Measurements from ENCODE around the gene BOD1. TPM values are rescaled to one million over a fixed set of nuclear protein-coding genes. Genes with fewer than 3 reads are reported as not detected.

BOD1 gene
- total and polyA plus RNA-seq, 9 of the 15 experiments (the other 6 are each of a cell fraction or from before 2014, with no cell fraction given), result 10.1 to 31.6 (median 22.6) TPM

DNA sequence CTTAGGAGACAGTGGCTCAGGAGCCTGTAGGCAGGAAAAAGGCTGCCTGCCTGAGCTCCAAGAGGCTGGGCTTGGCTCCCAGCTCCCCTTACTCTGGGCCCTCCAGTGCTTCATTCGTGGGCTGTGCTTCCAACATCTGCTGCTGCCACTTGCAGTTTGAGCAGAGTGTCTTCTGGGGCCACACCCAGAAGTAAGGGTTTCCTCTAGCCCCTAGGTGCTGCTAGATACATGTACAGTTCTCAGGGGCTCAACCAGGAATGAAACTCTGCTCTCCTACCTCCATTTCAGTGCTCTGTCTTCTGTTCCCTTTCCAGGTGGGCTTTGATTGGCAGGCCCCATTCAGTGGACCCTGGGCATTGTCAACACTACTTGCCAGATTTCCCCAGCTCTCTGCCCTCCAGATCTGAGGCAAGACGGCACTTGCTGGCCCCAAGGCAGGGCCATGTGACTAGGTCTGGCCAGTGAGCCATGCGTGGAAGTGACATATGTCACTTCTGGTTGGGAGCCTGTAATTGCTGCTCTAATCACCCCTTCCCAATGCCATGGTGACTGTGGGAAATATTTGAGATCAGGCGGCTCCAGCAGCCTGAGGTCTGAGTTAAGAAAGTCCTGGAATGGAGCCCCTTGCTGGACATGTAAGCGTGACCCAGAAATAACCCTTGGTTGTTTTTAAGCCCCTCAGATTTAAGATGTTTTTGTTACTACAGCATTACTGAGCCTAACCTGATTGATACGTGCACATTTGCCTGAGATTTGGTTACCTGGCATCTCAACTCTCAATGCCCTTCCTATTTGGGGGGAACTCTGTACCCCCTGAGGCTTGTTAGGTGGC lies 9.4 kb upstream of the BOD1 start (continued):
- TF ChIP-seq, protein P1, sequence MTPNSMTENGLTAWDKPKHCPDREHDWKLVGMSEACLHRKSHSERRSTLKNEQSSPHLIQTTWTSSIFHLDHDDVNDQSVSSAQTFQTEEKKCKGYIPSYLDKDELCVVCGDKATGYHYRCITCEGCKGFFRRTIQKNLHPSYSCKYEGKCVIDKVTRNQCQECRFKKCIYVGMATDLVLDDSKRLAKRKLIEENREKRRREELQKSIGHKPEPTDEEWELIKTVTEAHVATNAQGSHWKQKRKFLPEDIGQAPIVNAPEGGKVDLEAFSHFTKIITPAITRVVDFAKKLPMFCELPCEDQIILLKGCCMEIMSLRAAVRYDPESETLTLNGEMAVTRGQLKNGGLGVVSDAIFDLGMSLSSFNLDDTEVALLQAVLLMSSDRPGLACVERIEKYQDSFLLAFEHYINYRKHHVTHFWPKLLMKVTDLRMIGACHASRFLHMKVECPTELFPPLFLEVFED (CRISPR knock-in tag; conservative IDR thresholded peaks at IDR 0.05), result no peak
- TF ChIP-seq, protein P2, sequence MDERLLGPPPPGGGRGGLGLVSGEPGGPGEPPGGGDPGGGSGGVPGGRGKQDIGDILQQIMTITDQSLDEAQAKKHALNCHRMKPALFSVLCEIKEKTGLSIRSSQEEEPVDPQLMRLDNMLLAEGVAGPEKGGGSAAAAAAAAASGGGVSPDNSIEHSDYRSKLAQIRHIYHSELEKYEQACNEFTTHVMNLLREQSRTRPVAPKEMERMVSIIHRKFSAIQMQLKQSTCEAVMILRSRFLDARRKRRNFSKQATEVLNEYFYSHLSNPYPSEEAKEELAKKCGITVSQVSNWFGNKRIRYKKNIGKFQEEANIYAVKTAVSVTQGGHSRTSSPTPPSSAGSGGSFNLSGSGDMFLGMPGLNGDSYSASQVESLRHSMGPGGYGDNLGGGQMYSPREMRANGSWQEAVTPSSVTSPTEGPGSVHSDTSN (CRISPR knock-in tag; IDR thresholded peaks at IDR 0.05; ENCODE audit: low read depth), result no peak
- TF ChIP-seq, protein P2 (tag; conservative IDR thresholded peaks at IDR 0.05; ENCODE audit: low read depth), result peak; percentile 24; the same call in 1 of the 2 replicates
- TF ChIP-seq SIRT6 (IDR thresholded peaks at IDR 0.05; ENCODE audit: low read depth, low read length) (no peak), EZH2 (IDR thresholded peaks at IDR 0.05; ENCODE audit: borderline replicate concordance, low read depth, low read length) (no peak), MAFG (tag; conservative IDR thresholded peaks at IDR 0.05) (no peak), ZNF778 (CRISPR knock-in tag; IDR thresholded peaks at IDR 0.05) (no peak), ZBTB17 (CRISPR knock-in tag; IDR thresholded peaks at IDR 0.05) (no peak), TCF15 (CRISPR knock-in tag; IDR thresholded peaks at IDR 0.05) (no peak), BRD4 (IDR thresholded peaks at IDR 0.05) (no peak)
- TF ChIP-seq, protein P3, sequence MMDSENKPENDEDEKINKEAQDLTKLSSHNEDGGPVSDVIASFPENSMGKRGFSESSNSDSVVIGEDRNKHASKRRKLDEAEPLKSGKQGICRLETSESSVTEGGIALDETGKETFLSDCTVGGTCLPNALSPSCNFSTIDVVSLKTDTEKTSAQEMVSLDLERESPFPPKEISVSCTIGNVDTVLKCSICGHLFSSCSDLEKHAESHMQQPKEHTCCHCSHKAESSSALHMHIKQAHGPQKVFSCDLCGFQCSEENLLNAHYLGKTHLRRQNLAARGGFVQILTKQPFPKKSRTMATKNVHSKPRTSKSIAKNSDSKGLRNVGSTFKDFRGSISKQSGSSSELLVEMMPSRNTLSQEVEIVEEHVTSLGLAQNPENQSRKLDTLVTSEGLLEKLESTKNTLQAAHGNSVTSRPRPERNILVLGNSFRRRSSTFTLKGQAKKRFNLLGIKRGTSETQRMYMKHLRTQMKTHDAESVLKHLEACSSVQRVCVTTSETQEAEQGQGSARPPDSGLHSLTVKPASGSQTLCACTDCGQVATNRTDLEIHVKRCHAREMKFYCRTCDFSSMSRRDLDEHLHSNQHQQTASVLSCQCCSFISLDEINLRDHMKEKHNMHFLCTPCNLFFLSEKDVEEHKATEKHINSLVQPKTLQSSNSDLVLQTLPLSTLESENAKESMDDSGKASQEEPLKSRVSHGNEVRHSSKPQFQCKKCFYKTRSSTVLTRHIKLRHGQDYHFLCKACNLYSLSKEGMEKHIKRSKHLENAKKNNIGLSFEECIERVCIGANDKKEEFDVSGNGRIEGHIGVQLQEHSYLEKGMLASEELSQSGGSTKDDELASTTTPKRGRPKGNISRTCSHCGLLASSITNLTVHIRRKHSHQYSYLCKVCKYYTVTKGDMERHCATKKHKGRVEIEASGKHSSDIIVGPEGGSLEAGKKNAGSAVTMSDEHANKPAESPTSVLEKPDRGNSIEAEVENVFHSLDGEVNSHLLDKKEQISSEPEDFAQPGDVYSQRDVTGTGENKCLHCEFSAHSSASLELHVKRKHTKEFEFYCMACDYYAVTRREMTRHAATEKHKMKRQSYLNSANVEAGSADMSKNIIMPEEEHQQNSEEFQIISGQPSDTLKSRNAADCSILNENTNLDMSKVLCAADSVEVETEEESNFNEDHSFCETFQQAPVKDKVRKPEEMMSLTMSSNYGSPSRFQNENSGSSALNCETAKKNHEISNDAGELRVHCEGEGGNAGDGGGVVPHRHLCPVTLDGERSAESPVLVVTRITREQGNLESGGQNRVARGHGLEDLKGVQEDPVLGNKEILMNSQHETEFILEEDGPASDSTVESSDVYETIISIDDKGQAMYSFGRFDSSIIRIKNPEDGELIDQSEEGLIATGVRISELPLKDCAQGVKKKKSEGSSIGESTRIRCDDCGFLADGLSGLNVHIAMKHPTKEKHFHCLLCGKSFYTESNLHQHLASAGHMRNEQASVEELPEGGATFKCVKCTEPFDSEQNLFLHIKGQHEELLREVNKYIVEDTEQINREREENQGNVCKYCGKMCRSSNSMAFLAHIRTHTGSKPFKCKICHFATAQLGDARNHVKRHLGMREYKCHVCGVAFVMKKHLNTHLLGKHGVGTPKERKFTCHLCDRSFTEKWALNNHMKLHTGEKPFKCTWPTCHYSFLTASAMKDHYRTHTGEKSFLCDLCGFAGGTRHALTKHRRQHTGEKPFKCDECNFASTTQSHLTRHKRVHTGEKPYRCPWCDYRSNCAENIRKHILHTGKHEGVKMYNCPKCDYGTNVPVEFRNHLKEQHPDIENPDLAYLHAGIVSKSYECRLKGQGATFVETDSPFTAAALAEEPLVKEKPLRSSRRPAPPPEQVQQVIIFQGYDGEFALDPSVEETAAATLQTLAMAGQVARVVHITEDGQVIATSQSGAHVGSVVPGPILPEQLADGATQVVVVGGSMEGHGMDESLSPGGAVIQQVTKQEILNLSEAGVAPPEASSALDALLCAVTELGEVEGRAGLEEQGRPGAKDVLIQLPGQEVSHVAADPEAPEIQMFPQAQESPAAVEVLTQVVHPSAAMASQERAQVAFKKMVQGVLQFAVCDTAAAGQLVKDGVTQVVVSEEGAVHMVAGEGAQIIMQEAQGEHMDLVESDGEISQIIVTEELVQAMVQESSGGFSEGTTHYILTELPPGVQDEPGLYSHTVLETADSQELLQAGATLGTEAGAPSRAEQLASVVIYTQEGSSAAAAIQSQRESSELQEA (IDR thresholded peaks at IDR 0.05; ENCODE audit: low read depth), result no peak
- TF ChIP-seq, protein P4, sequence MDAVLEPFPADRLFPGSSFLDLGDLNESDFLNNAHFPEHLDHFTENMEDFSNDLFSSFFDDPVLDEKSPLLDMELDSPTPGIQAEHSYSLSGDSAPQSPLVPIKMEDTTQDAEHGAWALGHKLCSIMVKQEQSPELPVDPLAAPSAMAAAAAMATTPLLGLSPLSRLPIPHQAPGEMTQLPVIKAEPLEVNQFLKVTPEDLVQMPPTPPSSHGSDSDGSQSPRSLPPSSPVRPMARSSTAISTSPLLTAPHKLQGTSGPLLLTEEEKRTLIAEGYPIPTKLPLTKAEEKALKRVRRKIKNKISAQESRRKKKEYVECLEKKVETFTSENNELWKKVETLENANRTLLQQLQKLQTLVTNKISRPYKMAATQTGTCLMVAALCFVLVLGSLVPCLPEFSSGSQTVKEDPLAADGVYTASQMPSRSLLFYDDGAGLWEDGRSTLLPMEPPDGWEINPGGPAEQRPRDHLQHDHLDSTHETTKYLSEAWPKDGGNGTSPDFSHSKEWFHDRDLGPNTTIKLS (IDR thresholded peaks at IDR 0.05; ENCODE audit: borderline replicate concordance, low read depth), result no peak

Data from K562 (cell line).